NCI-H1694 (cell line): ENCODE data around the gene DUSP10.

Source experiments
- DNase-seq: peaks from one replicate; lab custom pipeline; 2025; lab: John Stamatoyannopoulos, UW

DUSP10 gene

GRCh38 chr1:221762121-221762520, 20.2 kb upstream of the DUSP10 start:
- no peak for DNase-seq

- DNase-seq: no peak
Observed at GRCh38 chr1:221761354-221762002, 19.6 kb upstream of the DUSP10 start.

GRCh38 chr1:221760911-221761310, 19.0 kb upstream of the DUSP10 start:
- no peak for DNase-seq

- DNase-seq: no peak
Observed at GRCh38 chr1:221759436-221759835, 17.5 kb upstream of the DUSP10 start.

- DNase-seq: no peak
Observed at GRCh38 chr1:221758455-221758854, 16.6 kb upstream of the DUSP10 start.

- DNase-seq: no peak
Observed at GRCh38 chr1:221756830-221757551, 15.1 kb upstream of the DUSP10 start.

GRCh38 chr1:221753828-221754188, 11.9 kb upstream of the DUSP10 start:
- DNase-seq: no peak

- no peak for DNase-seq
Observed at GRCh38 chr1:221751226-221751887, 9.5 kb upstream of the DUSP10 start.

- no peak for DNase-seq
Observed at GRCh38 chr1:221748981-221749380, 7.1 kb upstream of the DUSP10 start.

- peak; percentile 81 for DNase-seq
Observed at GRCh38 chr1:221747839-221748238, 6.0 kb upstream of the DUSP10 start.

GRCh38 chr1:221743416-221744208, 1.7 kb upstream of the DUSP10 start:
- no peak for DNase-seq

GRCh38 chr1:221742555-221743415, 896 bp upstream of the DUSP10 start:
- peak; percentile 22 for DNase-seq

GRCh38 chr1:221740993-221741702, 741 bp downstream of the DUSP10 start:
- peak; percentile 39 for DNase-seq

GRCh38 chr1:221740369-221740992, 1.4 kb downstream of the DUSP10 start:
- no peak for DNase-seq

GRCh38 chr1:221739677-221740025, 2.2 kb downstream of the DUSP10 start:
- no peak for DNase-seq

- no peak for DNase-seq
Observed at GRCh38 chr1:221739018-221739676, 2.7 kb downstream of the DUSP10 start.

- DNase-seq: no peak
Observed at GRCh38 chr1:221736714-221737113, 5.2 kb downstream of the DUSP10 start.

- no peak for DNase-seq
Observed at GRCh38 chr1:221735999-221736398, 5.9 kb downstream of the DUSP10 start.

- no peak for DNase-seq
Observed at GRCh38 chr1:221734187-221734586, 7.7 kb downstream of the DUSP10 start.

- DNase-seq: no peak
Observed at GRCh38 chr1:221732052-221732451, 9.8 kb downstream of the DUSP10 start.
